HEK293 (cell line): ENCODE results near the gene PCDH9.
A peak's percentile ranks its signal among the peaks of the same experiment; 100 is the strongest.

Experiments
- CTCF ChIA-PET: fragments of 350-600 bp; formaldehyde crosslinking; extraction: SDS; loops from one replicate; lab custom pipeline; 2021; ENCODE audit warnings: antibody characterized with exemption; lab: Yijun Ruan, JAX
- POLR2A ChIA-PET: fragments of 300-600 bp; formaldehyde crosslinking; extraction: SDS; loops from one replicate; lab custom pipeline; 2020; ENCODE audit warnings: antibody characterized with exemption, inconsistent platforms; lab: Yijun Ruan, JAX
- H3K27ac ChIP-seq: fragments of 200-500 bp; sonication (Bioruptor generic); 2 replicates; pipeline ENCODE4 v1.5.1; 2014; ENCODE audit warnings: low read depth, low read length, control low read depth, inconsistent platforms; ENCODE audit errors: extremely low read depth
- H3K36me3 ChIP-seq, 2 experiments: fragments of 200-500 bp in 1 of 2; sonication (Bioruptor generic) in 1 of 2; 1 replicate in 1 of 2; 2 replicates in 1 of 2; pipeline ENCODE4 v1.5.1; 2014 to 2017; ENCODE audit warnings: inconsistent platforms in 2 of 2, low read length in 2 of 2; ENCODE audit not compliant: control insufficient read depth in 2 of 2, insufficient read depth in 1 of 2
- H3K4me1 ChIP-seq: fragments of 200-500 bp; sonication (Bioruptor generic); 2 replicates; pipeline ENCODE4 v1.5.1; 2014; ENCODE audit warnings: mild to moderate bottlenecking, low read length, inconsistent platforms; ENCODE audit not compliant: control insufficient read depth, insufficient read depth
- H3K4me3 ChIP-seq: 2 replicates; pipeline ENCODE4 v1.5.1; 2011; ENCODE audit warnings: low read depth, mild to moderate bottlenecking, control low read depth, low read length, moderate library complexity
- H3K9me3 ChIP-seq: fragments of 200-500 bp; sonication (Bioruptor generic); 2 replicates; pipeline ENCODE4 v1.5.1; 2014; ENCODE audit warnings: low read depth, low read length, inconsistent platforms; ENCODE audit not compliant: control insufficient read depth, insufficient read depth
- BCL11A ChIP-seq: fragments of 450-650 bp; formaldehyde crosslinking; IDR thresholded peaks from 2 replicates; pipeline ENCODE4 v1.5.1; 2016; ENCODE audit warnings: low read depth, missing biosample characterization, missing genetic modification characterization
- GLI4 ChIP-seq: fragments of 450-650 bp; formaldehyde crosslinking; IDR thresholded peaks from 2 replicates; pipeline ENCODE4 v1.5.1; 2016; ENCODE audit warnings: missing biosample characterization, missing genetic modification characterization
- KLF7 ChIP-seq: fragments of 450-650 bp; formaldehyde crosslinking; IDR thresholded peaks from 2 replicates; pipeline ENCODE4 v1.5.1; 2016; ENCODE audit warnings: missing biosample characterization, missing genetic modification characterization, borderline replicate concordance
- SCRT1 ChIP-seq: fragments of 450-650 bp; formaldehyde crosslinking; IDR thresholded peaks from 2 replicates; pipeline ENCODE4 v1.5.1; 2016; ENCODE audit warnings: missing biosample characterization, missing genetic modification characterization, borderline replicate concordance
- TRIM28 ChIP-seq: IDR thresholded peaks from 2 replicates; pipeline ENCODE4 v1.6.1; 2011; ENCODE audit warnings: low read length, control low read depth, borderline replicate concordance
- ZBTB17 ChIP-seq: fragments of 450-650 bp; formaldehyde crosslinking; IDR thresholded peaks from 2 replicates; pipeline ENCODE4 v1.5.1; 2016; ENCODE audit warnings: missing biosample characterization, missing genetic modification characterization
- ZBTB48 ChIP-seq: fragments of 450-650 bp; formaldehyde crosslinking; IDR thresholded peaks from 2 replicates; pipeline ENCODE4 v1.5.1; 2016; ENCODE audit warnings: missing biosample characterization, missing genetic modification characterization
- ZFHX2 ChIP-seq: fragments of 450-650 bp; formaldehyde crosslinking; conservative IDR thresholded peaks from 2 replicates; pipeline ENCODE4 v1.5.1; 2016; ENCODE audit warnings: missing biosample characterization, missing genetic modification characterization
- ZNF114 ChIP-seq: fragments of 450-650 bp; formaldehyde crosslinking; IDR thresholded peaks from 2 replicates; pipeline ENCODE4 v1.5.0; 2017; ENCODE audit warnings: missing biosample characterization, missing genetic modification characterization
- ZNF121 ChIP-seq: fragments of 450-650 bp; formaldehyde crosslinking; IDR thresholded peaks from 2 replicates; pipeline ENCODE4 v1.5.1; 2016; ENCODE audit warnings: missing biosample characterization, missing genetic modification characterization
- ZNF184 ChIP-seq: fragments of 450-650 bp; IDR thresholded peaks from 2 replicates; pipeline ENCODE4 v1.5.1; 2018; ENCODE audit warnings: missing biosample characterization, mild to moderate bottlenecking, missing genetic modification characterization
- ZNF211 ChIP-seq: fragments of 450-650 bp; formaldehyde crosslinking; IDR thresholded peaks from 2 replicates; pipeline ENCODE4 v1.5.1; 2016; ENCODE audit warnings: low read depth, missing biosample characterization, missing genetic modification characterization
- ZNF555 ChIP-seq: fragments of 450-650 bp; formaldehyde crosslinking; conservative IDR thresholded peaks from 2 replicates; pipeline ENCODE4 v1.5.1; 2017; ENCODE audit warnings: missing biosample characterization, mild to moderate bottlenecking, missing genetic modification characterization, inconsistent platforms
- TF ChIP-seq, protein P1 (sequence below): fragments of 450-650 bp; IDR thresholded peaks from 2 replicates; pipeline ENCODE4 v1.5.1; 2018; ENCODE audit warnings: missing biosample characterization, mild to moderate bottlenecking, missing genetic modification characterization
- TF ChIP-seq, protein P2 (sequence below): fragments of 450-650 bp; formaldehyde crosslinking; IDR thresholded peaks from 2 replicates; pipeline ENCODE4 v1.5.1; 2017; ENCODE audit warnings: missing biosample characterization, missing genetic modification characterization
- TF ChIP-seq, protein P3 (sequence below): fragments of 450-650 bp; formaldehyde crosslinking; IDR thresholded peaks from 2 replicates; pipeline ENCODE4 v1.5.1; 2017; ENCODE audit warnings: missing biosample characterization, missing genetic modification characterization

Gene PCDH9

DNA sequence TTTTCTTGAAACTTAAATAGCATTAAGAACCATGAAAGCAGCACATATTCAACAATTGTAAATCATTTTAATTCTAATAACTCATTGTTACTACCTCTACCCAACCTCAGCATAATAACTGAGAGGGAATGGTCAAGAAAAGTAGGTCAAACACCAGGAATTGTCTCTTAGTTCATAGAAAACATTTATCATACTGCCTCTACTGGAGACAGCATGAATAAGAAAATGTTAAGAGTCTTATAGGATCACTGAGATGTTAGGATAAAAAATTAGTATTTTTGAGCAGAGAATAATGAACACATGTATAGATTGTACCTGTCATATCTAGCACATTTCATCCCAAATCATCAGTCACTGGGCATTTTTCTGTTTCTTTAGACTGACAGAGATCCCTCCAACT, 515.3 kb downstream of the PCDH9 start:
- H3K4me3 ChIP-seq = no peak overlapping the region
- no peaks in the 10 kb centered on the region for H3K36me3 ChIP-seq
- H3K4me1 ChIP-seq = no peaks in the 10 kb centered on the region
- H3K9me3 ChIP-seq = no peaks in the 10 kb centered on the region
- POLR2A ChIA-PET = no interaction called here
- H3K27ac ChIP-seq = no peak overlapping the region
- CTCF ChIA-PET = no interaction called here
- TF ChIP-seq, protein P1, sequence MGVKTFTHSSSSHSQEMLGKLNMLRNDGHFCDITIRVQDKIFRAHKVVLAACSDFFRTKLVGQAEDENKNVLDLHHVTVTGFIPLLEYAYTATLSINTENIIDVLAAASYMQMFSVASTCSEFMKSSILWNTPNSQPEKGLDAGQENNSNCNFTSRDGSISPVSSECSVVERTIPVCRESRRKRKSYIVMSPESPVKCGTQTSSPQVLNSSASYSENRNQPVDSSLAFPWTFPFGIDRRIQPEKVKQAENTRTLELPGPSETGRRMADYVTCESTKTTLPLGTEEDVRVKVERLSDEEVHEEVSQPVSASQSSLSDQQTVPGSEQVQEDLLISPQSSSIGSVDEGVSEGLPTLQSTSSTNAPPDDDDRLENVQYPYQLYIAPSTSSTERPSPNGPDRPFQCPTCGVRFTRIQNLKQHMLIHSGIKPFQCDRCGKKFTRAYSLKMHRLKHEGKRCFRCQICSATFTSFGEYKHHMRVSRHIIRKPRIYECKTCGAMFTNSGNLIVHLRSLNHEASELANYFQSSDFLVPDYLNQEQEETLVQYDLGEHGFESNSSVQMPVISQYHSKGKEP (tag by site-specific recombination) = no peak
- TF ChIP-seq ZNF555 (tag by site-specific recombination) = no peak
- no peak for TF ChIP-seq ZNF211 (tag by site-specific recombination)
- TF ChIP-seq ZFHX2 = no peak
- no peak for TF ChIP-seq GLI4 (tag by site-specific recombination)
- TF ChIP-seq ZNF114 = no peak
- no peak for TF ChIP-seq TRIM28
- TF ChIP-seq SCRT1 (tag by site-specific recombination) = no peak

DNA sequence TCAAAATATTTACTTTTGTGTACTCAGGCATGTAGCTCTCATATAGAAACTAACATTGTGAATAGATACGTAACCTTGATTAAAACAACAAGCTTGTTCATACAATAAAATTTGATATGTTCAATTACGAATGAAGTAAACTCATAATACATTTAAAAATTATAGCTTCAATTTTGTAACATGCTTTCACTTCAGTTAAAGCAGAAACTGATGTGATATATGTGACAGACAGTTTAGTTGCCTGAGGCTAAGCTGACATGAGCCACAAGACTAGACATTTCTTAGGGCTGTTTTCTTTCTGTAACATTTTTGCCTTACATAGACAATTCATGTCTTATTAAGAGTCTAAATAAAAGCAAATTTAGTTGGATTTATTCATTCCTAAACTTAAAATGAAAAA, 526.0 kb downstream of the PCDH9 start:
- no peak for TF ChIP-seq ZNF121 (tag by site-specific recombination)
- TF ChIP-seq, protein P2, sequence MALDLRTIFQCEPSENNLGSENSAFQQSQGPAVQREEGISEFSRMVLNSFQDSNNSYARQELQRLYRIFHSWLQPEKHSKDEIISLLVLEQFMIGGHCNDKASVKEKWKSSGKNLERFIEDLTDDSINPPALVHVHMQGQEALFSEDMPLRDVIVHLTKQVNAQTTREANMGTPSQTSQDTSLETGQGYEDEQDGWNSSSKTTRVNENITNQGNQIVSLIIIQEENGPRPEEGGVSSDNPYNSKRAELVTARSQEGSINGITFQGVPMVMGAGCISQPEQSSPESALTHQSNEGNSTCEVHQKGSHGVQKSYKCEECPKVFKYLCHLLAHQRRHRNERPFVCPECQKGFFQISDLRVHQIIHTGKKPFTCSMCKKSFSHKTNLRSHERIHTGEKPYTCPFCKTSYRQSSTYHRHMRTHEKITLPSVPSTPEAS (tag by site-specific recombination) = no peak
- TF ChIP-seq BCL11A (tag by site-specific recombination) = no peak
- TF ChIP-seq KLF7 = no peak
- TF ChIP-seq, protein P3, sequence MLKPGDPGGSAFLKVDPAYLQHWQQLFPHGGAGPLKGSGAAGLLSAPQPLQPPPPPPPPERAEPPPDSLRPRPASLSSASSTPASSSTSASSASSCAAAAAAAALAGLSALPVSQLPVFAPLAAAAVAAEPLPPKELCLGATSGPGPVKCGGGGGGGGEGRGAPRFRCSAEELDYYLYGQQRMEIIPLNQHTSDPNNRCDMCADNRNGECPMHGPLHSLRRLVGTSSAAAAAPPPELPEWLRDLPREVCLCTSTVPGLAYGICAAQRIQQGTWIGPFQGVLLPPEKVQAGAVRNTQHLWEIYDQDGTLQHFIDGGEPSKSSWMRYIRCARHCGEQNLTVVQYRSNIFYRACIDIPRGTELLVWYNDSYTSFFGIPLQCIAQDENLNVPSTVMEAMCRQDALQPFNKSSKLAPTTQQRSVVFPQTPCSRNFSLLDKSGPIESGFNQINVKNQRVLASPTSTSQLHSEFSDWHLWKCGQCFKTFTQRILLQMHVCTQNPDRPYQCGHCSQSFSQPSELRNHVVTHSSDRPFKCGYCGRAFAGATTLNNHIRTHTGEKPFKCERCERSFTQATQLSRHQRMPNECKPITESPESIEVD (tag by site-specific recombination) = 0 out of 2 replicates have a peak, but pooled peaks have one; percentile 6
- TF ChIP-seq ZNF184 (tag by site-specific recombination) = no peak
- Histone ChIP-seq H3K9me3 (no peaks in the 10 kb centered on the region), H3K27ac (no peak overlapping the region), H3K4me1 (no peaks in the 10 kb centered on the region), H3K4me3 (no peak overlapping the region), H3K36me3 (no peaks in the 10 kb centered on the region)
- ChIA-PET CTCF (no interaction called here), POLR2A (no interaction called here)

DNA sequence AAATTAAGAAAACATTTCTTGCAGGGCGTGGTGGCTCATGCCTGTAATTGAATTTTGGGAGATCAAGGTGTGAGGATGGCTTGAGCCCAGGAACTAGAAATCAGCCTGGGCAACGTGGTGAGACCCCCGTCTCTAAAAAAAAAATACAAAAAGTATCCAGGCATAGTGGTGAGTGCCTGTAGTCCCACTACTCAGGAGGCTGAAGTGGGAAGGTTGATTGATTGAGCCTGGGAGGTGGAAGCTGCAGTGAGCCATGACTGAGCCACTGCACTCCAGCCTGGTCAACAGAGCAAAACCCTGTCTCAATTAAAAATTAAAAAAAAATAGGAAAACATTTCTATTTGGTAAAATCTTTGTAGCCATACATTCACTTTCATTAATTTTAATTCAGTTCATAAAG, 526.5 kb downstream of the PCDH9 start:
- Histone ChIP-seq H3K27ac (no peak overlapping the region), H3K9me3 (no peaks in the 10 kb centered on the region), H3K4me1 (no peaks in the 10 kb centered on the region), H3K36me3 (no peaks in the 10 kb centered on the region), H3K4me3 (no peak overlapping the region)
- ChIA-PET POLR2A (no interaction called here), CTCF (no interaction called here)
- TF ChIP-seq ZBTB48 (tag by site-specific recombination) (no peak), ZBTB17 (tag by site-specific recombination) (0 out of 2 replicates have a peak, but pooled peaks have one; percentile 45)
